Measurements from ENCODE around the gene ACER1. TPM values are rescaled to one million over a fixed set of nuclear protein-coding genes. Genes with fewer than 3 reads are reported as not detected.
A peak's percentile ranks its signal among the peaks of the same experiment; 100 is the strongest.

The ACER1 gene
- total and polyA plus RNA-seq, 2 of the 13 experiments (the other 11 are each of a cell fraction or from before 2014, with no cell fraction given), result not detected

GRCh38 chr19:6358003-6358402 is 24.6 kb upstream of the ACER1 start:
- Histone ChIP-seq H2AFZ (ENCODE audit: low read length) (peak overlapping the region; percentile 65), H3K79me2 (ENCODE audit: insufficient read depth, low read length) (peaks cover 5% of the 10 kb centered on the region), H3K9me3 (ENCODE audit: low read length) (no peaks in the 10 kb centered on the region), H3K9ac (ENCODE audit: insufficient read depth, low read depth, low read length) (no peak overlapping the region), H3K4me2 (ENCODE audit: low read depth, low read length) (peak overlapping the region; percentile 65), H3K4me3 (replicated peaks in 1 of 3; ENCODE audit: insufficient read depth in 1 of 3, low read depth in 2 of 3, low read length in 3 of 3) (peak overlapping the region in 2 of 3 experiments; percentile 20 to 58; a peak in 3 of 6 replicates), H3K27ac (ENCODE audit: extremely low read length, insufficient read depth, low read length) (no peak overlapping the region), H4K20me1 (ENCODE audit: insufficient read depth, low read length) (no peaks in the 10 kb centered on the region), H3K4me1 (ENCODE audit: insufficient read depth, low read length) (peaks cover 20% of the 10 kb centered on the region), H3K36me3 (replicated peaks in 1 of 2; ENCODE audit: control insufficient read depth in 1 of 2, insufficient read depth in 2 of 2, low read length in 2 of 2) (no peaks in the 10 kb centered on the region), H3K27me3 (ENCODE audit: control insufficient read depth in 1 of 2, insufficient read depth in 2 of 2, low read length in 2 of 2) (no peaks in the 10 kb centered on the region; a peak in 1 of 5 replicates)
- 12% methylated on average over 9 of the region's 9 CpGs for WGBS (ENCODE audit: low lambda C conversion rate)
- ChIA-PET POLR2A (interaction anchor here (0.7 to 1.8 kb wide), 3 partner anchors 15 to 1823 kb away, joined by 3 to 7 read pairs (median 3); partner anchors contain the start of gene ALKBH7), CTCF (ENCODE audit: low intra/inter-chr PET ratio, low total read pairs) (no interaction called here)
- no TSS peak for BruUV-seq (replicated peaks)
- DNase-seq (ENCODE audit: low spot score) (no peak), FAIRE-seq (no peak), ATAC-seq (peak; percentile 11; the same call in 2 of the 3 replicates)
- intact Hi-C loops (cut with micrococcal nuclease; ENCODE audit: unreplicated experiment), result no loop called here
- TF ChIP-seq MED1 (CRISPR knock-in tag; IDR thresholded peaks at IDR 0.05) (no peak), HNF4A (CRISPR knock-in tag; IDR thresholded peaks at IDR 0.05) (no peak), ZNF687 (CRISPR knock-in tag; IDR thresholded peaks at IDR 0.05) (0 out of 2 replicates have a peak, but pooled peaks have one; percentile 23)
- in situ Hi-C loops (cut with HindIII; ENCODE audit: extremely low pct_ligation_motif_present, low pct_unique_long_range_greater_than_20kb), result no loop called here

- FAIRE-seq (no peak), ATAC-seq (no peak), DNase-seq (ENCODE audit: low spot score) (no peak)
- H3K27me3 ChIP-seq (ENCODE audit: control insufficient read depth in 1 of 2, insufficient read depth in 2 of 2, low read length in 2 of 2), result no peaks in the 10 kb centered on the region
- no peak overlapping the region for H3K9ac ChIP-seq (ENCODE audit: insufficient read depth, low read depth, low read length)
- no peaks in the 10 kb centered on the region for H3K36me3 ChIP-seq (replicated peaks in 1 of 2; ENCODE audit: control insufficient read depth in 1 of 2, insufficient read depth in 2 of 2, low read length in 2 of 2)
- BruUV-seq (replicated peaks), result no TSS peak
- peaks cover 12% of the 10 kb centered on the region for H3K4me1 ChIP-seq (ENCODE audit: insufficient read depth, low read length)
- H4K20me1 ChIP-seq (ENCODE audit: insufficient read depth, low read length), result no peaks in the 10 kb centered on the region
- ChIA-PET POLR2A (interaction anchor here (1.2 to 1.8 kb wide), 2 partner anchors 15 to 157 kb away, joined by 3 to 7 read pairs; partner anchors contain the start of gene ALKBH7), CTCF (ENCODE audit: low intra/inter-chr PET ratio, low total read pairs) (no interaction called here)
- in situ Hi-C loops (cut with HindIII; ENCODE audit: extremely low pct_ligation_motif_present, low pct_unique_long_range_greater_than_20kb), result no loop called here
- 46% methylated on average over 14 of the region's 14 CpGs for WGBS (ENCODE audit: low lambda C conversion rate)
- H3K9me3 ChIP-seq (ENCODE audit: low read length), result no peaks in the 10 kb centered on the region
- H2AFZ ChIP-seq (ENCODE audit: low read length), result no peak overlapping the region
- intact Hi-C loops (cut with micrococcal nuclease; ENCODE audit: unreplicated experiment), result no loop called here
- H3K79me2 ChIP-seq (ENCODE audit: insufficient read depth, low read length), result peaks cover 1% of the 10 kb centered on the region
- no peak overlapping the region for H3K27ac ChIP-seq (ENCODE audit: extremely low read length, insufficient read depth, low read length)
- H3K4me3 ChIP-seq (replicated peaks in 1 of 3; ENCODE audit: insufficient read depth in 1 of 3, low read depth in 2 of 3, low read length in 3 of 3), result no peak overlapping the region
- no peak overlapping the region for H3K4me2 ChIP-seq (ENCODE audit: low read depth, low read length)
- TF ChIP-seq ZNF552 (CRISPR knock-in tag; IDR thresholded peaks at IDR 0.05; ENCODE audit: borderline replicate concordance), result no peak
- no peak for TF ChIP-seq NR2F1 (CRISPR knock-in tag; IDR thresholded peaks at IDR 0.05)
- TF ChIP-seq ARID5B (CRISPR knock-in tag; IDR thresholded peaks at IDR 0.05), result no peak
- no peak for TF ChIP-seq FOXK2 (IDR thresholded peaks at IDR 0.05)
- TF ChIP-seq PCBP2 (optimal IDR thresholded peaks at IDR 0.05; ENCODE audit: low read depth, low read length, poor library complexity, severe bottlenecking), result no peak
- TF ChIP-seq ZNF558 (CRISPR knock-in tag; IDR thresholded peaks at IDR 0.05; ENCODE audit: borderline replicate concordance), result no peak
- TF ChIP-seq MTF1 (CRISPR knock-in tag; IDR thresholded peaks at IDR 0.05), result no peak
- no peak for TF ChIP-seq ZNF235 (CRISPR knock-in tag; IDR thresholded peaks at IDR 0.05; ENCODE audit: borderline replicate concordance)
Observed at GRCh38 chr19:6357174-6357573, 23.8 kb upstream of the ACER1 start.
